H1 (cell line): Measurements from ENCODE around the gene ZNF333. TPM values are rescaled to one million over a fixed set of nuclear protein-coding genes. Genes with fewer than 3 reads are reported as not detected.

Experiments
- CTCF ChIA-PET: fragments of 300-600 bp; sonication (Branson Sonifier 250); formaldehyde crosslinking; loops from one replicate; lab custom pipeline; 2021; ENCODE audit not compliant: partially characterized antibody; lab: Charles Lee
- POLR2A ChIA-PET: fragments of 300-600 bp; sonication (Branson Sonifier 250); formaldehyde crosslinking; loops from one replicate; lab custom pipeline; 2021; ENCODE audit warnings: inconsistent platforms; ENCODE audit not compliant: partially characterized antibody; lab: Charles Lee
- DNase-seq, 2 experiments: peaks; one replicate each; pipeline versions ENCODE4 v3.0.0 to v3.0.0-alpha.2; 2010 to 2022; ENCODE audit warnings: low spot score in 2 of 2, low read depth in 1 of 2, mixed read lengths in 1 of 2
- FAIRE-seq: peaks from 2 replicates; lab custom pipeline; 2011; peaks lifted over from hg19 to GRCh38; lab: Jason Lieb, UNC
- H2AFZ ChIP-seq: 2 replicates; pipeline ENCODE4 v1.8.1; 2012; ENCODE audit warnings: low read length, inconsistent platforms
- H2AK5ac ChIP-seq: 2 replicates; pipeline ENCODE4 v1.6.1; 2013; ENCODE audit warnings: low read depth, low read length
- H2BK120ac ChIP-seq: replicated peaks from 2 replicates; pipeline ENCODE3; 2013; ENCODE audit warnings: low read depth, low read length, inconsistent platforms
- H2BK12ac ChIP-seq: 2 replicates; pipeline ENCODE4 v1.6.1; 2013; ENCODE audit warnings: low read depth, low read length
- H2BK15ac ChIP-seq: 2 replicates; pipeline ENCODE4 v1.6.1; 2013; ENCODE audit warnings: low read length
- H2BK20ac ChIP-seq: 2 replicates; pipeline ENCODE4 v1.6.1; 2013; ENCODE audit warnings: low read length
- H2BK5ac ChIP-seq: 2 replicates; pipeline ENCODE4 v1.6.1; 2013; ENCODE audit warnings: low read depth, low read length
- H3K14ac ChIP-seq: 2 replicates; pipeline ENCODE4 v1.6.1; 2013; ENCODE audit warnings: inconsistent platforms; ENCODE audit not compliant: insufficient read length
- H3K18ac ChIP-seq: 2 replicates; pipeline ENCODE4 v1.6.1; 2013; ENCODE audit warnings: low read length; ENCODE audit errors: extremely low read depth
- H3K23ac ChIP-seq: 2 replicates; pipeline ENCODE4 v1.6.1; 2013; ENCODE audit warnings: inconsistent platforms; ENCODE audit not compliant: insufficient read length
- H3K23me2 ChIP-seq: 2 replicates; pipeline ENCODE4 v1.6.1; 2013; ENCODE audit warnings: low read depth, low read length
- H3K27ac ChIP-seq: 2 replicates; pipeline ENCODE4 v1.6.1; 2011; ENCODE audit warnings: low read depth, low read length, inconsistent platforms
- H3K27me3 ChIP-seq, 4 experiments: replicated peaks in 1 of 4; 1 replicate in 1 of 4; 2 replicates in 3 of 4; pipeline versions ENCODE4 v1.6.1 to v1.8.1; 2011 to 2013; ENCODE audit warnings: low read length in 3 of 4, mild to moderate bottlenecking in 3 of 4, inconsistent platforms in 2 of 4, mixed read lengths in 2 of 4, moderate library complexity in 1 of 4; ENCODE audit not compliant: control insufficient read depth in 3 of 4, insufficient read depth in 3 of 4; ENCODE audit errors: extremely low read depth in 1 of 4
- H3K36me3 ChIP-seq, 4 experiments: 2 replicates each; pipeline versions ENCODE4 v1.6.1 to v1.8.1; 2011 to 2013; ENCODE audit warnings: mild to moderate bottlenecking in 4 of 4, low read length in 3 of 4, moderate library complexity in 2 of 4, control low read depth in 1 of 4, inconsistent platforms in 1 of 4; ENCODE audit not compliant: insufficient read depth in 4 of 4, control insufficient read depth in 2 of 4
- H3K4ac ChIP-seq: replicated peaks from 2 replicates; pipeline ENCODE3; 2013; ENCODE audit warnings: low read length, low read depth, mixed read lengths, inconsistent platforms; ENCODE audit not compliant: insufficient read length
- H3K4me1 ChIP-seq, 4 experiments: replicated peaks in 1 of 4; 1 replicate in 1 of 4; 2 replicates in 3 of 4; pipeline versions ENCODE4 v1.6.1 to v1.8.1; 2011 to 2013; ENCODE audit warnings: low read length in 3 of 4, inconsistent platforms in 2 of 4, mixed read lengths in 1 of 4; ENCODE audit not compliant: insufficient read depth in 4 of 4, control insufficient read depth in 3 of 4
- H3K4me2 ChIP-seq, 2 experiments: 2 replicates each; pipeline versions ENCODE4 v1.6.1 to v1.8.1; 2011 to 2013; ENCODE audit warnings: low read depth in 2 of 2, low read length in 2 of 2, control low read depth in 1 of 2, inconsistent platforms in 1 of 2, mild to moderate bottlenecking in 1 of 2; ENCODE audit not compliant: insufficient read depth in 1 of 2
- H3K4me3 ChIP-seq, 4 experiments: fragments of 200-600, 300-600 bp in 1 of 4; sonication (generic), shearing (Covaris generic), sonication (Bioruptor Twin) in 1 of 4; 2 replicates each; pipeline versions ENCODE4 v1.5.1 to v1.8.1; 2011 to 2016; ENCODE audit warnings: low read length in 4 of 4, low read depth in 3 of 4, control low read depth in 2 of 4, inconsistent platforms in 2 of 4, mild to moderate bottlenecking in 2 of 4, mixed read lengths in 1 of 4, moderate library complexity in 1 of 4; ENCODE audit not compliant: insufficient read depth in 2 of 4; ENCODE audit errors: extremely low read depth in 1 of 4
- H3K56ac ChIP-seq: replicated peaks from 2 replicates; pipeline ENCODE3; 2013; ENCODE audit warnings: low read depth, mild to moderate bottlenecking, mixed read lengths, low read length, inconsistent platforms; ENCODE audit not compliant: insufficient read length
- H3K79me1 ChIP-seq: 2 replicates; pipeline ENCODE4 v1.6.1; 2013; ENCODE audit warnings: low read depth, low read length, control low read depth
- H3K79me2 ChIP-seq, 2 experiments: 2 replicates each; pipeline versions ENCODE4 v1.6.1 to v1.8.1; 2012 to 2013; ENCODE audit warnings: low read length in 2 of 2, mild to moderate bottlenecking in 2 of 2, inconsistent platforms in 1 of 2; ENCODE audit not compliant: insufficient read depth in 2 of 2, control insufficient read depth in 1 of 2
- H3K9ac ChIP-seq, 4 experiments: replicated peaks in 1 of 4; 1 replicate in 1 of 4; 2 replicates in 3 of 4; pipeline versions ENCODE4 v1.6.1 to v1.8.1; 2011 to 2013; ENCODE audit warnings: low read depth in 3 of 4, low read length in 3 of 4, control low read depth in 2 of 4, mild to moderate bottlenecking in 2 of 4, moderate library complexity in 2 of 4, inconsistent platforms in 1 of 4; ENCODE audit errors: extremely low read depth in 1 of 4
- H3K9me3 ChIP-seq, 2 experiments: 2 replicates each; pipeline versions ENCODE4 v1.6.1 to v1.8.1; 2012 to 2013; ENCODE audit warnings: mild to moderate bottlenecking in 2 of 2, moderate library complexity in 2 of 2, control low read depth in 1 of 2, inconsistent platforms in 1 of 2, low read depth in 1 of 2, low read length in 1 of 2, mixed read lengths in 1 of 2; ENCODE audit not compliant: insufficient read depth in 2 of 2
- H4K20me1 ChIP-seq, 2 experiments: replicated peaks in 1 of 2; 2 replicates each; pipeline versions ENCODE3 to v1.8.1; 2011 to 2013; ENCODE audit warnings: inconsistent platforms in 2 of 2, low read length in 2 of 2, mild to moderate bottlenecking in 1 of 2; ENCODE audit not compliant: insufficient read depth in 2 of 2, control insufficient read depth in 1 of 2
- H4K5ac ChIP-seq: 2 replicates; pipeline ENCODE4 v1.6.1; 2013; ENCODE audit warnings: low read length, low read depth, mixed read lengths, inconsistent platforms; ENCODE audit not compliant: insufficient read length
- H4K8ac ChIP-seq: 2 replicates; pipeline ENCODE4 v1.8.0; 2013; ENCODE audit warnings: mild to moderate bottlenecking, moderate library complexity, low read length, inconsistent platforms; ENCODE audit not compliant: insufficient read depth; ENCODE audit errors: extremely low read depth
- H4K91ac ChIP-seq: replicated peaks from 2 replicates; pipeline ENCODE3; 2013; ENCODE audit warnings: low read length, mixed read lengths, inconsistent platforms; ENCODE audit not compliant: insufficient read length
- BCL11A ChIP-seq, 2 experiments: IDR thresholded peaks; one replicate each; pipeline ENCODE4 v1.6.1; 2011; ENCODE audit warnings: low read depth in 2 of 2, low read length in 2 of 2, mild to moderate bottlenecking in 2 of 2
- WGBS, 2 experiments: shearing (Covaris generic) in 1 of 2; methylation state at CpG; one replicate each; pipeline versions ENCODE4 v1.1.6 to v1.1.7; 2013 to 2015; ENCODE audit warnings: low lambda C conversion rate in 2 of 2, mixed read lengths in 2 of 2, inconsistent platforms in 1 of 2, low coverage in 1 of 2, missing lambda C conversion rate in 1 of 2; ENCODE audit not compliant: insufficient replicate concordance in 2 of 2, insufficient coverage in 1 of 2, insufficient read length in 1 of 2; ENCODE audit errors: extremely low coverage in 1 of 2, missing lambda C conversion rate in 1 of 2; 5-methylcytosine and 5-hydroxymethylcytosine counted together
- polyA plus RNA-seq, 7 experiments: library from polyadenylated mRNA; depleted of rRNA in 3 of 7; stranded (reverse) in 5 of 7; unstranded in 2 of 7; fragments of >200 nt in 5 of 7; fragments of 200-250 nt in 2 of 7; gene quantifications; 1 replicate in 5 of 7; 2 replicates in 1 of 7; 4 replicates in 1 of 7; pipeline versions ENCODE4 v1.2.1 to v1.2.3, GENCODE V29; 2011 to 2013; ENCODE audit warnings: missing spikeins in 2 of 7, mixed read lengths in 2 of 7
- total RNA-seq: library from RNA; stranded (reverse); fragmentation: NEBNext Ultra II Directional; extraction: Animal tissue kit (Norgen Biotek cat#: 25700); gene quantifications from 2 replicates; pipeline ENCODE4 v1.2.1, GENCODE V29; 2021

Gene ZNF333
- total and polyA plus RNA-seq, 2 of the 8 experiments (the other 6 are each of a cell fraction or from before 2014, with no cell fraction given) = 7.3 to 8.4 TPM

DNA sequence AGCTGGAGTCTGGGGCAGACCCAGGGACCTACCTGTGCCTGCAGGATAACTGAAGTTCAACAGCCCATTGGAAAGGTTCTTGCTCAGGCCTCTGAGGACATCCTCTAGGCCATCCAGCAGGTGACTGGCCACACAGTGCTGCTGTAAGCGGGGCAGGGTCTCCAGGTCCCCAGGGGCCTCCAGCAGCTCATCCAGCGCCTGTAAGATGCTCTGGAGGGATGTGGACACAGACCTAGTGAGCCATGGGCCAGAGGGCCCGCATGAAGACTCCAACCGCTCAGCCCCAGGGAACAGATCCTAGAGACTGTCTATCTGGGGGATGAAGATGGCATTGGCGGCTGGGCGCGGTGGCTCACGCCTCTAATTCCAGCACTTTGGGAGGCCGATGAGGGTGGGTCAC lies 74.6 kb downstream of the ZNF333 start:
- Histone ChIP-seq H3K36me3 (peaks cover 0 to 7% (median 0%) of the 10 kb centered on the region in 4 experiments; a peak in 2 of 8 replicates), H2BK120ac (no peak overlapping the region), H2AFZ (no peak overlapping the region), H3K27ac (no peak overlapping the region), H2BK12ac (no peak overlapping the region), H3K14ac (no peak overlapping the region), H4K8ac (no peak overlapping the region), H2AK5ac (no peak overlapping the region), H4K20me1 (peaks cover 0 to 2% of the 10 kb centered on the region in 2 experiments), H3K9ac (no peak overlapping the region), H3K18ac (no peak overlapping the region), H3K79me2 (no peaks in the 10 kb centered on the region), H3K56ac (no peak overlapping the region), H3K9me3 (no peaks in the 10 kb centered on the region), H3K27me3 (no peaks in the 10 kb centered on the region), H3K79me1 (no peaks in the 10 kb centered on the region), H2BK15ac (no peak overlapping the region), H3K23me2 (peaks cover 2% of the 10 kb centered on the region; the same call in 1 of the 2 replicates), H4K91ac (no peak overlapping the region), H3K4me2 (no peak overlapping the region), H3K23ac (no peak overlapping the region), H3K4me1 (no peaks in the 10 kb centered on the region; a peak in 2 of 7 replicates), H3K4ac (no peak overlapping the region), H2BK5ac (no peak overlapping the region), H3K4me3 (no peak overlapping the region), H4K5ac (no peak overlapping the region), H2BK20ac (no peak overlapping the region)
- ChIA-PET POLR2A (interaction anchor here (1.3 kb wide), 1 partner anchor 10 kb away, joined by 3 read pairs; no protein-coding TSS in a partner anchor), CTCF (interaction anchor here (0.5 to 1.3 kb wide), 3 partner anchors 10 to 656 kb away, joined by 3 to 4 read pairs (median 4); no protein-coding TSS in a partner anchor)
- WGBS, 2 experiments = 88% methylated on average over 9 of the region's 9 CpGs; no CpG with 5 or more reads in 1 of the 2 experiments
- FAIRE-seq (no peak), DNase-seq (no peak)
- no peak for TF ChIP-seq BCL11A (IDR thresholded peaks at IDR 0.05; ENCODE audit: low read depth in 2 of 2, low read length in 2 of 2)
